Astrocyte (in vitro differentiated cells and primary cell): Measurements from ENCODE around the gene ALK. TPM values are rescaled to one million over a fixed set of nuclear protein-coding genes. Genes with fewer than 3 reads are reported as not detected.

ENCODE experiments used
- DNase-seq: peaks from one replicate; pipeline ENCODE4 v3.0.0-alpha.2; 2010; ENCODE audit warnings: low read depth
- FAIRE-seq: peaks from 2 replicates; lab custom pipeline; 2011; peaks lifted over from hg19 to GRCh38; lab: Jason Lieb, UNC
- H2AFZ ChIP-seq: 2 replicates; pipeline ENCODE4 v1.6.0; 2012; ENCODE audit warnings: low read depth, low read length, inconsistent platforms
- H3K27ac ChIP-seq: 2 replicates; pipeline ENCODE4 v1.5.1; 2011; ENCODE audit warnings: low read depth, low read length, inconsistent platforms
- H3K27me3 ChIP-seq: 2 replicates; pipeline ENCODE4 v1.6.0; 2011; ENCODE audit warnings: low read length, inconsistent platforms; ENCODE audit not compliant: insufficient read depth
- H3K36me3 ChIP-seq: 2 replicates; pipeline ENCODE4 v1.5.1; 2011; ENCODE audit warnings: low read length, inconsistent platforms; ENCODE audit not compliant: insufficient read depth
- H3K4me1 ChIP-seq: 2 replicates; pipeline ENCODE4 v1.5.1; 2011; ENCODE audit warnings: low read length, inconsistent platforms; ENCODE audit not compliant: insufficient read depth
- H3K4me2 ChIP-seq: 2 replicates; pipeline ENCODE4 v1.6.0; 2012; ENCODE audit warnings: low read length, inconsistent platforms
- H3K4me3 ChIP-seq: 2 replicates; pipeline ENCODE4 v1.5.1; 2011; ENCODE audit warnings: low read depth, mild to moderate bottlenecking, low read length, inconsistent platforms; ENCODE audit not compliant: insufficient read depth
- H3K79me2 ChIP-seq: 2 replicates; pipeline ENCODE4 v1.6.0; 2012; ENCODE audit warnings: mild to moderate bottlenecking, low read length, inconsistent platforms; ENCODE audit not compliant: insufficient read depth
- H3K9ac ChIP-seq: 2 replicates; pipeline ENCODE4 v1.6.0; 2012; ENCODE audit warnings: mild to moderate bottlenecking, low read length, inconsistent platforms
- H3K9me3 ChIP-seq: 2 replicates; pipeline ENCODE4 v1.5.1; 2012; ENCODE audit warnings: low read depth, mild to moderate bottlenecking, low read length, inconsistent platforms; ENCODE audit not compliant: insufficient read depth
- H4K20me1 ChIP-seq: 2 replicates; pipeline ENCODE4 v1.6.0; 2012; ENCODE audit warnings: low read length, inconsistent platforms; ENCODE audit not compliant: insufficient read depth
- H3K27ac Mint-ChIP-seq: one replicate; pipeline ENCODE4 v1.8.0; 2021; ENCODE audit warnings: mild to moderate bottlenecking, mixed read lengths; ENCODE audit not compliant: unreplicated experiment
- H3K27me3 Mint-ChIP-seq: one replicate; pipeline ENCODE4 v1.8.0; 2021; ENCODE audit warnings: low read depth, mixed read lengths; ENCODE audit not compliant: unreplicated experiment
- H3K36me3 Mint-ChIP-seq: one replicate; pipeline ENCODE4 v1.8.0; 2021; ENCODE audit warnings: low read depth, mixed read lengths; ENCODE audit not compliant: unreplicated experiment
- H3K4me1 Mint-ChIP-seq: one replicate; pipeline ENCODE4 v1.8.0; 2021; ENCODE audit warnings: low read depth, mixed read lengths; ENCODE audit not compliant: unreplicated experiment
- H3K4me3 Mint-ChIP-seq: one replicate; pipeline ENCODE4 v1.8.0; 2021; ENCODE audit warnings: mild to moderate bottlenecking, moderate library complexity, mixed read lengths; ENCODE audit not compliant: unreplicated experiment
- H3K9me3 Mint-ChIP-seq: one replicate; pipeline ENCODE4 v1.8.0; 2021; ENCODE audit warnings: mild to moderate bottlenecking, mixed read lengths; ENCODE audit not compliant: unreplicated experiment
- EZH2 ChIP-seq: IDR thresholded peaks from 2 replicates; pipeline ENCODE4 v1.6.1; 2012; ENCODE audit warnings: mild to moderate bottlenecking, low read length, inconsistent platforms; ENCODE audit not compliant: insufficient read depth
- total RNA-seq: library from RNA; stranded (reverse); gene quantifications from 2 replicates; pipeline ENCODE4 v1.2.1, GENCODE V29; 2021
- TF ChIP-seq, protein P1 (sequence below): IDR thresholded peaks from 2 replicates; pipeline ENCODE4 v1.5.1; 2011; ENCODE audit warnings: low read depth, mild to moderate bottlenecking, inconsistent platforms, low read length, moderate library complexity; ENCODE audit not compliant: insufficient read depth

Gene ALK
- total RNA-seq, 1 donor from 2014 or later = 0.16 TPM

DNA sequence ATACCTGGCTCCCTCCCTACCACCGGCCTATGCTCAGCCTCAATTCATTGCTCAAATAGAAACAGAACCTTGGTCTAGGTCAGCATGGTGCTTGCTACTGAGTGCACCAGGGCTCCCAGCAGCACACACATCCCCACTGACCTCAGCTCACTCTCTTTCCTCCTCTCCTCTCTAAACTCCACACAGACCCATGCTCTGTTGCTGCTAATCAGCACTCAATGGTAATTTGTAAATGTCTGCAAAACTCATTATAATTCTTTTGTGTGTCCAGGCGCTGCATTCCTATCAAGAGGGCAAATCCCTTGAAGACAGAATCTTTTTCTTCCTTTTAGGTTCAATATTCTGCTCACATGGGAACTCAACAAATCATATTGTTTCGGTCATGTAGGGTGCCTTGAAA, 424.0 kb downstream of the ALK start:
- TF ChIP-seq EZH2 = no peak
- TF ChIP-seq, protein P1, sequence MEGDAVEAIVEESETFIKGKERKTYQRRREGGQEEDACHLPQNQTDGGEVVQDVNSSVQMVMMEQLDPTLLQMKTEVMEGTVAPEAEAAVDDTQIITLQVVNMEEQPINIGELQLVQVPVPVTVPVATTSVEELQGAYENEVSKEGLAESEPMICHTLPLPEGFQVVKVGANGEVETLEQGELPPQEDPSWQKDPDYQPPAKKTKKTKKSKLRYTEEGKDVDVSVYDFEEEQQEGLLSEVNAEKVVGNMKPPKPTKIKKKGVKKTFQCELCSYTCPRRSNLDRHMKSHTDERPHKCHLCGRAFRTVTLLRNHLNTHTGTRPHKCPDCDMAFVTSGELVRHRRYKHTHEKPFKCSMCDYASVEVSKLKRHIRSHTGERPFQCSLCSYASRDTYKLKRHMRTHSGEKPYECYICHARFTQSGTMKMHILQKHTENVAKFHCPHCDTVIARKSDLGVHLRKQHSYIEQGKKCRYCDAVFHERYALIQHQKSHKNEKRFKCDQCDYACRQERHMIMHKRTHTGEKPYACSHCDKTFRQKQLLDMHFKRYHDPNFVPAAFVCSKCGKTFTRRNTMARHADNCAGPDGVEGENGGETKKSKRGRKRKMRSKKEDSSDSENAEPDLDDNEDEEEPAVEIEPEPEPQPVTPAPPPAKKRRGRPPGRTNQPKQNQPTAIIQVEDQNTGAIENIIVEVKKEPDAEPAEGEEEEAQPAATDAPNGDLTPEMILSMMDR = no peak
- FAIRE-seq = no peak
- no peak overlapping the region for H3K27ac ChIP-seq
- H3K9me3 ChIP-seq = no peaks in the 10 kb centered on the region
- Mint-ChIP-seq H3K4me1 (no peaks in the 10 kb centered on the region), H3K9me3 (no peaks in the 10 kb centered on the region), H3K4me3 (no peak overlapping the region), H3K36me3 (no peaks in the 10 kb centered on the region), H3K27me3 (peaks cover under 1% of the 10 kb centered on the region), H3K27ac (no peak overlapping the region)
- H3K4me3 ChIP-seq = no peak overlapping the region
- peaks cover 6% of the 10 kb centered on the region for H3K27me3 ChIP-seq
- H3K79me2 ChIP-seq = no peaks in the 10 kb centered on the region
- no peaks in the 10 kb centered on the region for H3K36me3 ChIP-seq
- H4K20me1 ChIP-seq = no peaks in the 10 kb centered on the region
- no peak overlapping the region for H3K4me2 ChIP-seq
- H2AFZ ChIP-seq = no peak overlapping the region
- DNase-seq = no peak
- no peak overlapping the region for H3K9ac ChIP-seq
- no peaks in the 10 kb centered on the region for H3K4me1 ChIP-seq

DNA sequence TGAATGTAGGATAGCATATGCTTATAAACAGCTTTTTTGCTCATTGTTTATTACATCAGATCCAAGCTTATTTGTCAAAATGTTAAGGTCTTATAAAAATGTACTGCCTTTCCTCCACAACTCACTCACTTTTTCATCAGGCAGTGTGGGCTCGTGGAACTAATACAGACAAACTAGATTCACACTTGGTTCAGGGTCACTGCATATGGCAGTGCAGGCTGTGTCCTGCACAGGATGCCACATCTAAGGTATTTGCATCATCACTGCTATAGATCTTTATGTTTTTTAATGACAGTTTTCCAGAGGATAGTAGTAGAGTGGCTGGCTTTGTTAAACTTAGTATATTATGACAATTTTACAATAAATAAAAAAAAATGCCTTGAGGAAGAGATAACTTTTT, 425.2 kb downstream of the ALK start:
- Histone ChIP-seq H3K4me3 (no peak overlapping the region), H3K27me3 (peaks cover 2% of the 10 kb centered on the region), H3K9me3 (no peaks in the 10 kb centered on the region), H4K20me1 (no peaks in the 10 kb centered on the region), H3K36me3 (no peaks in the 10 kb centered on the region), H3K79me2 (no peaks in the 10 kb centered on the region), H2AFZ (no peak overlapping the region), H3K4me1 (no peaks in the 10 kb centered on the region), H3K9ac (no peak overlapping the region), H3K4me2 (no peak overlapping the region), H3K27ac (no peak overlapping the region)
- H3K4me3 Mint-ChIP-seq = no peak overlapping the region
- no peak for TF ChIP-seq EZH2
- TF ChIP-seq, protein P1 = no peak
- no peak overlapping the region for H3K27ac Mint-ChIP-seq
- FAIRE-seq (no peak), DNase-seq (no peak)
- no peaks in the 10 kb centered on the region for H3K36me3 Mint-ChIP-seq
- H3K4me1 Mint-ChIP-seq = no peaks in the 10 kb centered on the region
- no peaks in the 10 kb centered on the region for H3K9me3 Mint-ChIP-seq
- no peaks in the 10 kb centered on the region for H3K27me3 Mint-ChIP-seq

DNA sequence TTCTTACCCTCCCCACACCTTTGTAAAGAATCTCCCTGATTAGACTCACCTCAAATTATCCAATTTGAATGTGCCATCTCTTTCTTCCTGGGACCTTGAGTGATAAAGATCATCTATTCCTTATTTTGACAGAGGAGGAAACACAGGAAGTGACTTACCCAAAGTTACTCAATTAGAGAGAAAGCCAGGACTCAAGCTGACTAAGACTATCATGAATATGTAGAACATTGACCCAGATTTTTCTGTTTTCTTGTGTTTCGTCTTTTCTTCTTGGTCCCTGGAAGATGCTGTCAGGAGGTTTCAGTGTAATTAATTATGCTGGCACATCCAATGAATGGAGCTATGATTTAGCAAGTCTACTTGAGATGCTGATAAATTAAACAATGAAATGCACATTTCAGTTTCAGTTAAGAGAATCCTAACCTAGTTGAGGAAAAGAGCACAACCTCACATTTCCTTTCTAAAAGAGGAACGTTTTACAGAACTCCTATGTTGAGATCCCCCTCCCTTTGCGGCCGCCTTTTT, 425.8 kb downstream of the ALK start:
- H4K20me1 ChIP-seq = no peaks in the 10 kb centered on the region
- no peak for TF ChIP-seq EZH2
- TF ChIP-seq, protein P1 = no peak
- H3K79me2 ChIP-seq = no peaks in the 10 kb centered on the region
- H2AFZ ChIP-seq = no peak overlapping the region
- no peaks in the 10 kb centered on the region for H3K4me1 ChIP-seq
- no peak overlapping the region for H3K9ac ChIP-seq
- Mint-ChIP-seq H3K27me3 (no peaks in the 10 kb centered on the region), H3K27ac (no peak overlapping the region), H3K4me3 (no peak overlapping the region), H3K9me3 (no peaks in the 10 kb centered on the region), H3K4me1 (no peaks in the 10 kb centered on the region), H3K36me3 (no peaks in the 10 kb centered on the region)
- no peak for FAIRE-seq
- no peak overlapping the region for H3K27ac ChIP-seq
- H3K36me3 ChIP-seq = no peaks in the 10 kb centered on the region
- H3K9me3 ChIP-seq = no peaks in the 10 kb centered on the region
- H3K4me3 ChIP-seq = no peak overlapping the region
- no peak overlapping the region for H3K4me2 ChIP-seq
- H3K27me3 ChIP-seq = no peaks in the 10 kb centered on the region
- no peak for DNase-seq
